ENCODE data around the gene STIM2. TPM values are rescaled to one million over a fixed set of nuclear protein-coding genes. Genes with fewer than 3 reads are reported as not detected.

Gene STIM2
- total RNA-seq, 4 donors from 2014 or later = 17.2 to 71.4 (median 20.7) TPM

DNA sequence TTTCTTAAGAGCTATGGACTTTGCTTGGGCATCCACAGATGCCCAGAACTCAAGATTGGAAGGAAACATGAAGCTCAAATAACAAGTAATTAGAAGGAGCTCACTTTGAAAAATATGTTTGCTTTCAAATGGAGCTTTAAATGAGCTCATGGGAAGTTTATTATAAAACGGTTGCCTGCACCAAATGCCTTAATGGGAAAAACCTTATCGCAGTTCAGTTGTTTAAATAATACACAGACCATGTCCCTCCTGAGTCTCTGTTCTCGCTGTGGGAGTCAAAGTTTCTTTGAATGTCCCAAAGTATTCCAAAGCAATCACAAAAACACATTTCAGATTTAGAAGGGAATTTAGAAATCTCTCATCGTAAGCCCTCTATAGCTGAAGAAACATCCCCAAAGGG lies 31.6 kb upstream of the STIM2 start:
- H3K4me3 ChIP-seq = no peak overlapping the region
- DNase-seq = no peak
- H3K27me3 ChIP-seq = no peaks in the 10 kb centered on the region
- intact Hi-C loops (cut with DNase I; ENCODE audit: low total_unique reads) (no loop called here), in situ Hi-C loops (cut with MboI; ENCODE audit: low pct_ligation_motif_present in 1 of 4, low pct_unique_long_range_greater_than_20kb in 1 of 4, low sequenced_read_pairs in 3 of 4) (no loop called here)
- no peak overlapping the region for H3K27ac ChIP-seq
- H3K36me3 ChIP-seq = no peaks in the 10 kb centered on the region
- no peaks in the 10 kb centered on the region for H3K9me3 ChIP-seq
- peaks cover 0 to 10% (median 1%) of the 10 kb centered on the region in 4 donors for H3K4me1 ChIP-seq
- TF ChIP-seq POLR2AphosphoS5 (IDR thresholded peaks at IDR 0.05) (no peak), POLR2A (IDR thresholded peaks at IDR 0.05) (no peak), EP300 (IDR thresholded peaks at IDR 0.05; ENCODE audit: low read depth) (no peak)
- TF ChIP-seq, protein P1, sequence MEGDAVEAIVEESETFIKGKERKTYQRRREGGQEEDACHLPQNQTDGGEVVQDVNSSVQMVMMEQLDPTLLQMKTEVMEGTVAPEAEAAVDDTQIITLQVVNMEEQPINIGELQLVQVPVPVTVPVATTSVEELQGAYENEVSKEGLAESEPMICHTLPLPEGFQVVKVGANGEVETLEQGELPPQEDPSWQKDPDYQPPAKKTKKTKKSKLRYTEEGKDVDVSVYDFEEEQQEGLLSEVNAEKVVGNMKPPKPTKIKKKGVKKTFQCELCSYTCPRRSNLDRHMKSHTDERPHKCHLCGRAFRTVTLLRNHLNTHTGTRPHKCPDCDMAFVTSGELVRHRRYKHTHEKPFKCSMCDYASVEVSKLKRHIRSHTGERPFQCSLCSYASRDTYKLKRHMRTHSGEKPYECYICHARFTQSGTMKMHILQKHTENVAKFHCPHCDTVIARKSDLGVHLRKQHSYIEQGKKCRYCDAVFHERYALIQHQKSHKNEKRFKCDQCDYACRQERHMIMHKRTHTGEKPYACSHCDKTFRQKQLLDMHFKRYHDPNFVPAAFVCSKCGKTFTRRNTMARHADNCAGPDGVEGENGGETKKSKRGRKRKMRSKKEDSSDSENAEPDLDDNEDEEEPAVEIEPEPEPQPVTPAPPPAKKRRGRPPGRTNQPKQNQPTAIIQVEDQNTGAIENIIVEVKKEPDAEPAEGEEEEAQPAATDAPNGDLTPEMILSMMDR (IDR thresholded peaks at IDR 0.05) = no peak
- 72 to 87% methylated on average over 3 to 4 of the region's 4 CpGs for WGBS, 2 donors (ENCODE audit: low coverage in 1 of 2)

DNA sequence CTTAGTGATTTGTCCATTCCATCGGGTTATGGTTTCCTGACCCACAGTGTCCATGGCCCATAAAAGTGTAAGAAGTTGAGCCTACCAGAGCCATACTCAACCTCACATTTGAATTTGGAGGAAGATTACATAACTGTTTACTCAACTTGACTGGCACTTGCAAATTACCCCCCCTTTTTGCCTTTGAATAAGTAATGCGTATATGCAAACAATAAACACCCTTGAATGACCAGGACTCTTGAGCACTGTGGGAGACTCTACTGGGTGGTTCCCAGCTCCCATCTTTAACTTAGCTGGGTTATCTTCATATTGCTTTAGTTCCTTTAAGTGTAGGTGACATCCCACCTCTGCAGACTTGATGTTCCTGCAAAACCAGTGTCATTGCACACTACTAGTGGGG lies 30.6 kb upstream of the STIM2 start:
- intact Hi-C loops (cut with DNase I; ENCODE audit: low total_unique reads) = no loop called here
- no peak for DNase-seq
- peaks cover 0 to 10% (median 1%) of the 10 kb centered on the region in 4 donors for H3K4me1 ChIP-seq
- in situ Hi-C loops (cut with MboI; ENCODE audit: low pct_ligation_motif_present in 1 of 4, low pct_unique_long_range_greater_than_20kb in 1 of 4, low sequenced_read_pairs in 3 of 4) = no loop called here
- TF ChIP-seq POLR2AphosphoS5 (IDR thresholded peaks at IDR 0.05) = no peak
- TF ChIP-seq EP300 (IDR thresholded peaks at IDR 0.05; ENCODE audit: low read depth) = no peak
- no peak for TF ChIP-seq POLR2A (IDR thresholded peaks at IDR 0.05)
- TF ChIP-seq, protein P1 (IDR thresholded peaks at IDR 0.05) = no peak
- WGBS, 2 donors (ENCODE audit: low coverage in 1 of 2) = 81% methylated on average over 2 of the region's 2 CpGs; no CpG with 5 or more reads in 1 of the 2 donors
- no peaks in the 10 kb centered on the region for H3K9me3 ChIP-seq
- no peaks in the 10 kb centered on the region for H3K36me3 ChIP-seq
- no peak overlapping the region for H3K4me3 ChIP-seq
- H3K27ac ChIP-seq = no peak overlapping the region
- no peaks in the 10 kb centered on the region for H3K27me3 ChIP-seq

DNA sequence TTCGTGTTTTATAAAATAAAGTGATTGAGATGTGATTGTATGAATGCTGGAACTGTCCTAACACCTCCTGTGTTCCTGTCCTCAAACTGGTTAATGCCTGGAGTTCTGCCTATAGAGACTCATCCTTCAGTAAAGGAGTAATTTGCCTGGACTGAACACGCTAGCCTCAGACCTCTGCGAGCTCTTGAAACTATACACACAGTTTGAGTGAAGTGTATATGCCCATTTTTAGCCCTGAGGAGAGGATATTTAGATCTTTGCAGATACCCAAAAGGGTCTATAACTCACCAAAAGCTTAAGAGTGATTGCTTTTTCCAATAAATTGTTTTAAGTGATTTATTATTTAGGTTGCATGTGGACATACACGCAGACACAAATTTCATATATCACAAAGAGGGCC lies 29.9 kb upstream of the STIM2 start:
- Histone ChIP-seq H3K4me3 (no peak overlapping the region), H3K9me3 (no peaks in the 10 kb centered on the region), H3K27ac (no peak overlapping the region), H3K36me3 (no peaks in the 10 kb centered on the region), H3K27me3 (no peaks in the 10 kb centered on the region), H3K4me1 (peaks cover 0 to 10% (median 1%) of the 10 kb centered on the region in 4 donors)
- in situ Hi-C loops (cut with MboI; ENCODE audit: low pct_ligation_motif_present in 1 of 4, low pct_unique_long_range_greater_than_20kb in 1 of 4, low sequenced_read_pairs in 3 of 4) (no loop called here), intact Hi-C loops (cut with DNase I; ENCODE audit: low total_unique reads) (no loop called here)
- whole genome bisulfite sequencing, 2 donors (ENCODE audit: low coverage in 1 of 2) = 90 to 91% methylated on average over 1 to 4 of the region's 4 CpGs
- DNase-seq = no peak
- TF ChIP-seq POLR2AphosphoS5 (IDR thresholded peaks at IDR 0.05) (no peak), EP300 (IDR thresholded peaks at IDR 0.05; ENCODE audit: low read depth) (no peak), POLR2A (IDR thresholded peaks at IDR 0.05) (no peak)
- TF ChIP-seq, protein P1 (IDR thresholded peaks at IDR 0.05) = no peak

DNA sequence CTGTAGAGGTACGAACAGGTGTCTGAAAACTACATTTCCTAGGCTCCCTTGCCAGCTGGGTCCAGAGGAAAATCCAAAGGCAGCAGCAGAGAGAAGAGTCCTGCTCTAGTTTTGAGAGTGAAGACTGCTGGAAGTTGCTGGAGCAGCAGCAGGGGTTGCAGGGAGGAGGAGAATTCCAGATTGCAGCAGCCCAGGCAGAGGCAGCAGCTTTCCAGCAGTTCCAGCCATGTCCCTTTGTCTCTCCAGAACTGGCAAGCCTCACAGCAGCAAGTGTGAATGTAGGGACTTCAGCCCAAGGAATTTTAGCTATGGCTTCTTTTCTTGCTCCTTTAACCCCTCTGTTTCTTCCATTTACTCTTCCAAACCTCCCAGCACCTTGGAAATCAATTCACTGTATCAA lies 24.1 kb upstream of the STIM2 start:
- no peak for TF ChIP-seq POLR2A (IDR thresholded peaks at IDR 0.05)
- Histone ChIP-seq H3K4me3 (no peak overlapping the region), H3K27me3 (no peaks in the 10 kb centered on the region), H3K9me3 (no peaks in the 10 kb centered on the region), H3K4me1 (peaks cover 0 to 4% (median 0%) of the 10 kb centered on the region in 4 donors), H3K36me3 (no peaks in the 10 kb centered on the region), H3K27ac (no peak overlapping the region)
- in situ Hi-C loops (cut with MboI; ENCODE audit: low pct_ligation_motif_present in 1 of 4, low pct_unique_long_range_greater_than_20kb in 1 of 4, low sequenced_read_pairs in 3 of 4) (no loop called here), intact Hi-C loops (cut with DNase I; ENCODE audit: low total_unique reads) (no loop called here)
- no peak for DNase-seq
- 60 to 74% methylated on average over 1 of the region's 1 CpG for WGBS, 2 donors (ENCODE audit: low coverage in 1 of 2)

Data from transverse colon (tissue), 4 donors.